GM19099 (cell line): Measurements from ENCODE around the gene NSMCE1.

Experiments
- POLR2A ChIP-seq: IDR thresholded peaks from 3 replicates; pipeline ENCODE4 v1.6.1; 2011; ENCODE audit warnings: low read depth; ENCODE audit not compliant: insufficient read length; ENCODE audit errors: extremely low read depth

The NSMCE1 gene

DNA sequence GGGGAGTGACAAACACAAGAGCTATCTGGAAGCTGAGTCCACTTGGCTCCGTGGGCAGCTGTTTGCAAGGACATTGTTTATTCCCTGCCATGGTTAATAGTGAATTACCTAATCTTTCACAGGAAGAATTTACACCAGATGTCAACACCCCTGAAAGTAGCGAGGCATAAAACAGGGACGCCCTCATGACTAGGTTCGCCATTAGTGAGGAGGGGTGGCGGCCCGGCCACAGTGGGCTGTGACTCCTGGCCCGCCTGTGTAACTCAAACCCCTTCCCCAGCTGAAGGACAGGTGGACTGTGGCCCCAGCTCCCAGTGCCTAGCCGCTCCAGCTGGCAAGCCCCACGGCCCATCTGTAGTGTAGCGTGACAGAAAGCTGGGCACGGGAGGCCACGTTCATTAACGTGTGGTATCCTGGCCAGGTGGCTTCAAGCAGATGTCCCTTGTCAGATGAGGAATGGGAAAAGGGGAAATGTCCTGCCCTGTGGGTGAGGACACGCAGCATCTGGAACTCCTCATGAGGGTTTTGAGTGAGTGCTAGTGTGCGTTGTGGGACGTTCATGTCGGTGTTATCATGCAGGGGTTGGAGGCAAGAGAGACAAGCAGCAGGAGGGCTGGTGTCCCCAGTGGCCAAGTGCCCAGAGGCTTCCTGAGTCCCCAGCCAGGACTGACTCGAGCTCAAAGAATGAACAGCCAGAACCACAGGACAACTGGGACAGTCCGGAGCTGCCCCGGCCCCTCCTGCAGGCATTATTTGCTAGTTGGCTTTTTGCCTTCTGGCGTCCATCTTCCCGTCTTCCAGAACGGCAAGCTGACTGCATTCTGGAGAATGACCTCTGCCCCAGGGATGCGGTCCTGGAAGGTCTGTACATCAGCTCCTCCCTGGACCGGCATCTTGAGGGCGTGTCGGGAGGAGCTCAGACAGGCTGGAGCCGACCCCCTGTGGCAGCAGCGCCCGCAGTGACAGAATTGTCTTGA is 46.0 kb downstream of the NSMCE1 start:
- no peak for TF ChIP-seq POLR2A

DNA sequence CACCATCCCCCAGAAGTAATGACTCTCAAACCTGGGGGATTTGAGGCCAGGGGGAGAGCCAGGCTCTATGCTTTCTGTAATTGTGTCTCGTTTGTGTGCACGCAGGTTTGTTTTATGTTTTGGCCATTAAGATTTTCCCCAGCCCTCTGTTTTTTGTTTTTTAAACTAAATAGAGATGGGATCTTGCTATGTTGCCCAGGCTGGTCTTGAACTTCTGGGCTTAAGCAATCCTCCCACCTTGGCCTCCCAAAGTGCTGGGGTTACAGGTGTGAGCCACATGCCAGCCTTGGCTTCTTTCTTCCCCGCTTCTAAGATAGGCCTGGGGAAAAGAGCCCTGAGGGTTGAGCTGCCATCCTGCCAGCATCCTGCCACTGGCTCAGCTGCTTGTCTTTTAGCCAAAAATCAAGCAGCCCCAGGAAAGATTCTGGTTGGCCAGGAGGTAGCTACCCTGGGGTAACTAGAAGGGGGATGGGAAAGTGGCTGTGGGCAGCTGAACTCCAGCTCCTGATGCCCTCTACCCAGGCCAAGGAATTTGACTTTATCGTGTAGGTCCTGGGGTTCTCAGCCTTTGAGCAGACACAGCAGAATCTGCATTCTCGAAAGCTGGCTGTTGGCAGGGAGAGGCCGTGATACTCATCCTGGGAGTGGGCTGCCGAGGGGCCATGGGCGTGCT is 46.9 kb downstream of the NSMCE1 start:
- no peak for TF ChIP-seq POLR2A

GRCh38 chr16:27220991-27221390 is 47.6 kb downstream of the NSMCE1 start:
- no peak for TF ChIP-seq POLR2A

DNA sequence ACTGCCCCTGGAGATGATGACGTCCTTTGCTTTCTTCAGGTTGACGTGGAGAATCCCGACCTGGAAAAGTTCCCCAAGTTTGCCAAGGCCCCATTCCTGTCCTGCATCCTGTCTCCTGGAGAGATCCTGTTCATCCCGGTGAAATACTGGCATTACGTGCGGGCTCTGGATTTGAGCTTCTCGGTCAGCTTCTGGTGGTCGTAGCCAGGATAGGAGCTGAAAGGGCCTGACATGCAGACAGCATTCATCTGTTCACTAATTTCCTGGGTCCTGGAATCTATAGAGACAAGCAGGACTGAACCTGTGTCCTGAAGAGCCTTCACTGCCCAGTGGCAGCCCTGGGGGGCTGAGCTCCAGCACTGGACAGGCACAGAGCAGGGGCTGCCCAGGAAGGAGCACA is 48.0 kb downstream of the NSMCE1 start:
- TF ChIP-seq POLR2A, result no peak

DNA sequence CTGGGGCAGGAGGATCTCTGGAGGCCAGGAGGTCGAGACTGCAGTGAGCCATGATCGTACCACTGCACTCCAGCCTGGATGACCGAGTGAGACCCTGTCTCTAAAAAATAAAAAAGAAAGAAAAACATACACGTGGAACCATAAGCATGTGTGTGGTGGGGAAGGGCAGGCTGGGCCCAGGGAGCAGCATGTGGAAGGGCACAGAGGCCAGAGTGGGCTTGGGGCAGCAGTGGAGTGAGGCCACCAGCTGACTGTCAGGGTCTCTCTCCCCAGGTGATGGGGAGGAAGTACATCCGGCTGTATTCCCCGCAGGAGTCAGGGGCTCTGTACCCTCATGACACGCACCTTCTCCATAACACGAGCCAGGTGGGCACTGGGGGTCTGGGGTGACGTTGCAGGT is 48.5 kb downstream of the NSMCE1 start:
- no peak for TF ChIP-seq POLR2A

DNA sequence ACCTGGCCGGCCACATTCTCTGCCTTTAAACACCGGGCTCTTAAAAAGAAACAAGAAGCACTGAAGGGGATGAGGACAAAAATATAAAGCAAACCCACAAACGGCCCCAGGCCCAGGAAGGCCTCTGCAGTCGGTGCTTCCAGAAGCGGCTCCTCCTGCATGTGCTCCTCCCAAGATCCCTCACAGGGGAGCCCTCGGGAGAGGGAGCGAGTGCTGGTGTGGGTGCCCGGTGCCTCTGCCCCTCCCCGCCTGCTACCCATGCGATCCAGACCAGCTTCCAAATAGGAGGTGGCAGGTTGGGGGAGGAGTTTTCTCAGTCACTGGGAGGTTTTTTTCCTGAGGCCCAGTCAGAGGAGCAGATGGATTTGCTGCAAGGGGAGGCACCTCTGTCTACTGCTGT is 49.4 kb downstream of the NSMCE1 start:
- no peak for TF ChIP-seq POLR2A

DNA sequence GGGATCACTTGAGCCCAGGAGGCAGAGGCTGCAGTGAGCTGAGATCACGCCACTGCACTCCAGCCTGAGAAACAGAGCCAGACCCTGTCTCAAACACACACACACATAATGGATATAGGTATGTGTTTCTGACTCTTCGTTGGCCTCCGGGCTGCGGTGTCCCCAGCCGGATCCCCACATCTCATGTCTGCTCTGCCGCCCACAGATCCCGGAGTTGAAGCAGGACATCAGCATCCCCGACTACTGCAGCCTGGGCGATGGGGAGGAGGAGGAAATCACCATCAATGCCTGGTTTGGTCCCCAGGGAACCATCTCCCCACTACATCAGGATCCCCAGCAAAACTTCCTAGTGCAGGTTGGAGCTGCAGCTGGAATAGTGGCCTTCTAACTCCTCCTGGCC is 49.8 kb downstream of the NSMCE1 start:
- TF ChIP-seq POLR2A, result no peak

GRCh38 chr16:27217256-27217655 is 51.3 kb downstream of the NSMCE1 start:
- no peak for TF ChIP-seq POLR2A

GRCh38 chr16:27216297-27216885 is 52.2 kb downstream of the NSMCE1 start:
- no peak for TF ChIP-seq POLR2A

DNA sequence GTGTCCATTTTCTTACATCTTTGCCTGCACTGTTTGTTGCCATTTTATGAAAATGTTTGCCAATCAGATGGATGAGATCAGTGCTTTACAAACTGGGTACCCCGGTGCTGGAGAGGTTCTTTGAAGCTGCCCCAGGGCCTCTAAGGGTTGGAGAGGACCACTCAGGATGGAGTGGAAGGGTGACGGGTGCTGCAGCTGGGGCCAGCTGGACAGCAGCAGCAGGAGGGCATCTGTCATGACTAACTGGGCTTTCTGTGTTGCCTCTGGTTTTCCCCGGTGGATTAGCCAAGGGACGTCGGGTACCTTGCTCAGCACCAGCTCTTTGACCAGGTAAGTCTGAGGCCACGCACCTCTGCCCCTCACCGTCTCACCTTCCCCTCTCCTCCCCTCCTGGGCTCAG is 52.9 kb downstream of the NSMCE1 start:
- TF ChIP-seq POLR2A, result no peak

GRCh38 chr16:27214084-27214961 is 54.2 kb downstream of the NSMCE1 start:
- no peak for TF ChIP-seq POLR2A

DNA sequence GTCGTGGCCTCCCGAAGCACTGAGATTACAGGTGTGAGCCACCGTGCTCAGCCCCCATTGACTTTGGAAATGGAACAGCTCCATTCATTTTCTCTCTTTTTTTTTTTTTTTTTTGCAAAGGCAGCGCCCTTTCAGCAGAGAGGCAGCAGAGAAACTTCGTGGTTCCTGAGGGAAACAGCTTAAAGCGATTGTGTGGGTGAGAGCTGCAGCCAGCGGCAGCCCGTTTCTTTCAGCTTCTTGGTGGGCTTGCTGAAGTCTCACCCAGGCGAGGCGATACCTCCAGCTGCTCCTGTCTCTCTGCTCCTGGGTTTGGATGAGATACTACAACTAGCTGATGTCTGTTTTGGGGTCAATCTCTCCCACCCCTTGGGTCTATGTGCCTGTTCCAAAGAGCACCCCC is 57.5 kb downstream of the NSMCE1 start:
- no peak for TF ChIP-seq POLR2A

GRCh38 chr16:27210174-27210573 is 58.4 kb downstream of the NSMCE1 start:
- no peak for TF ChIP-seq POLR2A

- no peak for TF ChIP-seq POLR2A
Observed at GRCh38 chr16:27209591-27209990, 59.0 kb downstream of the NSMCE1 start.

GRCh38 chr16:27208796-27209195 is 59.8 kb downstream of the NSMCE1 start:
- TF ChIP-seq POLR2A, result no peak

GRCh38 chr16:27208081-27208680 is 60.4 kb downstream of the NSMCE1 start:
- TF ChIP-seq POLR2A, result no peak
